ENCODE measurements around the gene PHF3.

Gene PHF3

DNA sequence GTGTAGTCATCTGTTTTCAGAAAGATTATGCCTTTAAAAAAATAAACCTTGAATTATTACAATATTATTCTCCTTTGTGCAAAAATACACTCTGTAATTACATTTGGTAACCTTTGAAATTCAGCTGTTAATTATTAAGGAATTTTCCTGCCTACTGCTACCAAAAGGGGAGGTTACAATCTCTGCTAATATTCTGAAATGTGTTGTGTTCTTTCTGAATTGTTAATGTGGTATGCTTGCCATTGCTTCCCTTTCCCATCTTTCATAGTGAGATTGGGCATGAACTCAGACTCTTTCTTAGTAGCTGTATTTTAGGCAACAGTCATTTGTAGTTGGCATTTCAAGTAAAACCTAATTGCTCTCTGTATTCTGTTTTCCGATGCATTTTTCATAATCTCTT is 73.0 kb downstream of the PHF3 start:
- Histone ChIP-seq H3K4me1 (ENCODE audit: control insufficient read depth in 1 of 2, insufficient read depth in 1 of 2, low read depth in 1 of 2, low read length in 1 of 2) (no peaks in the 10 kb centered on the region), H3K27ac (no peak overlapping the region), H3K9me3 (no peaks in the 10 kb centered on the region), H3K4me3 (ENCODE audit: low read depth in 1 of 2, low read length in 1 of 2) (no peak overlapping the region), H3K36me3 (peaks cover 92% of the 10 kb centered on the region), H3K27me3 (no peaks in the 10 kb centered on the region)
- TF ChIP-seq, protein P1, sequence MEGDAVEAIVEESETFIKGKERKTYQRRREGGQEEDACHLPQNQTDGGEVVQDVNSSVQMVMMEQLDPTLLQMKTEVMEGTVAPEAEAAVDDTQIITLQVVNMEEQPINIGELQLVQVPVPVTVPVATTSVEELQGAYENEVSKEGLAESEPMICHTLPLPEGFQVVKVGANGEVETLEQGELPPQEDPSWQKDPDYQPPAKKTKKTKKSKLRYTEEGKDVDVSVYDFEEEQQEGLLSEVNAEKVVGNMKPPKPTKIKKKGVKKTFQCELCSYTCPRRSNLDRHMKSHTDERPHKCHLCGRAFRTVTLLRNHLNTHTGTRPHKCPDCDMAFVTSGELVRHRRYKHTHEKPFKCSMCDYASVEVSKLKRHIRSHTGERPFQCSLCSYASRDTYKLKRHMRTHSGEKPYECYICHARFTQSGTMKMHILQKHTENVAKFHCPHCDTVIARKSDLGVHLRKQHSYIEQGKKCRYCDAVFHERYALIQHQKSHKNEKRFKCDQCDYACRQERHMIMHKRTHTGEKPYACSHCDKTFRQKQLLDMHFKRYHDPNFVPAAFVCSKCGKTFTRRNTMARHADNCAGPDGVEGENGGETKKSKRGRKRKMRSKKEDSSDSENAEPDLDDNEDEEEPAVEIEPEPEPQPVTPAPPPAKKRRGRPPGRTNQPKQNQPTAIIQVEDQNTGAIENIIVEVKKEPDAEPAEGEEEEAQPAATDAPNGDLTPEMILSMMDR (IDR thresholded peaks at IDR 0.05) = no peak

DNA sequence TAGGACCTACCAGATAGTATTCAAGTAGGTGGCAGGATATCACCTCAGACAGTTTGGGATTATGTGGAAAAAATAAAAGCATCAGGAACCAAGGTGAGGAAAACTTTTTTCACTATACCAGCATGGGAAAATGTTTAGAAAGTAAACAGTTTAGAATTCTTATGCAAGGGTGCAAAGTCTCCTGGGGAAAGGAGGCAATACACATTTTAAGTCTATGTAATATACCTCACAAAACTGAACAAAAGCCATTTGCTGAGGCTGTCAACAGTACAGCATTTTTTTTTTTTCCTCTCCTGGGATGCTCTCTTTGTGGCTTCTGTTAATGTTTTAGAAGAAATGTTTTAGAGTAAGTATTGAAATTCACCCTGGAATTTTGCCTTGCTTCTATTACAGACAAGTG is 73.5 kb downstream of the PHF3 start:
- Histone ChIP-seq H3K9me3 (no peaks in the 10 kb centered on the region), H3K4me3 (ENCODE audit: low read depth in 1 of 2, low read length in 1 of 2) (no peak overlapping the region), H3K27me3 (no peaks in the 10 kb centered on the region), H3K36me3 (peaks cover 92% of the 10 kb centered on the region), H3K27ac (no peak overlapping the region), H3K4me1 (ENCODE audit: control insufficient read depth in 1 of 2, insufficient read depth in 1 of 2, low read depth in 1 of 2, low read length in 1 of 2) (no peaks in the 10 kb centered on the region)
- TF ChIP-seq, protein P1 (IDR thresholded peaks at IDR 0.05) = no peak

DNA sequence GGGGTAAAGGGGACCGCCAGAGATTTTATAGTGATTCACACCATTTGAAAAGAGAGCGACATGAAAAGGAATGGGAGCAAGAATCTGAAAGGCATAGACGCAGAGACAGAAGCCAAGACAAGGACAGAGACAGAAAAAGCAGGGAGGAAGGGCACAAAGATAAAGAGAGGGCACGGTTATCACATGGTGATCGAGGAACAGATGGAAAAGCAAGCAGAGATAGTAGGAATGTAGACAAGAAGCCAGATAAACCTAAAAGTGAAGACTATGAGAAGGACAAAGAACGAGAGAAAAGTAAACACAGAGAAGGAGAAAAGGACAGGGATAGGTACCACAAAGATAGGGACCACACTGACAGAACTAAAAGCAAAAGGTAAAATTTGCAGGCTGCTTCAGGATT is 77.7 kb downstream of the PHF3 start:
- H3K4me3 ChIP-seq (ENCODE audit: low read depth in 1 of 2, low read length in 1 of 2) = no peak overlapping the region
- H3K36me3 ChIP-seq = peaks cover 60% of the 10 kb centered on the region
- no peaks in the 10 kb centered on the region for H3K9me3 ChIP-seq
- no peak overlapping the region for H3K27ac ChIP-seq
- TF ChIP-seq, protein P1 (IDR thresholded peaks at IDR 0.05) = no peak
- H3K27me3 ChIP-seq = no peaks in the 10 kb centered on the region
- no peaks in the 10 kb centered on the region for H3K4me1 ChIP-seq (ENCODE audit: control insufficient read depth in 1 of 2, insufficient read depth in 1 of 2, low read depth in 1 of 2, low read length in 1 of 2)

DNA sequence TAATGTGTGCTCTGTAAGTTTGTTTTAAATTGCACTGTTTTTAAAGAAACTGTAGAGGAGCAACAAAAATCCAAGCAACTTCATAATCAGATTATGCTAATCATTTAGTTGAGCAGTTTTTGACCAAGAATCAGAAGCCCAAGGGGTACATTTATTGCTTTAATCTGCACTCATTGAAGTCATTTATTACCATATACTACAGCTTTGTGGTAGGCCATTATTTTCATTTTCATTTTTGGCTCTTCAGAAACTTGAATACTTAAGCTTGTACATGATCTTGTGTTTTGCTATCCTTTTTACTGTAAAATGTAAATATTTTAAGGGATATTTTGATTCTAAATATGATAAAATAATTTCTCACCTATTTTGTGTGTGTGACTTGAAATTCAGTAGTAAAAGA is 78.5 kb downstream of the PHF3 start:
- no peaks in the 10 kb centered on the region for H3K4me1 ChIP-seq (ENCODE audit: control insufficient read depth in 1 of 2, insufficient read depth in 1 of 2, low read depth in 1 of 2, low read length in 1 of 2)
- H3K4me3 ChIP-seq (ENCODE audit: low read depth in 1 of 2, low read length in 1 of 2) = no peak overlapping the region
- H3K9me3 ChIP-seq = no peaks in the 10 kb centered on the region
- no peak overlapping the region for H3K27ac ChIP-seq
- H3K36me3 ChIP-seq = peaks cover 55% of the 10 kb centered on the region
- TF ChIP-seq, protein P1 (IDR thresholded peaks at IDR 0.05) = no peak
- H3K27me3 ChIP-seq = no peaks in the 10 kb centered on the region

DNA sequence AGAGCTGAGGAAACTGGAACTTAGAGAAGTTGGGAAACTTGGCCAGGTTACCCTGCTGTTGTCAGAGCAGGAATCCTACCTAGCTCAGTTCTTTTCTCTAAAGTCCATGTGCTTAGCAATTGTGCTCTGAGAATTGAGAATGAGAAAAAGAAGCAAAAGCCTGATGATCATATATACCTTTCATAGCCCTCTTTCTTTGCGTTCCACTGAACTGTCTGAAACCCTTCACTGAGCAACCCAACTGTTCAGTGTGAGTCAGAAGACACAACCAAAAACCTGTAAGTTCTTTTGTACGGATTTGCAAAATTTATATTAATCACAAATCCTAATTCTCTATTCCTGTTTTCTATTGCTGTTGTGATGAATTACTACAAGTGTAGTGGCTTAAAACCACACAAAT is 80.6 kb downstream of the PHF3 start:
- Histone ChIP-seq H3K27ac (no peak overlapping the region), H3K36me3 (peaks cover 34% of the 10 kb centered on the region), H3K9me3 (no peaks in the 10 kb centered on the region), H3K4me1 (ENCODE audit: control insufficient read depth in 1 of 2, insufficient read depth in 1 of 2, low read depth in 1 of 2, low read length in 1 of 2) (no peaks in the 10 kb centered on the region), H3K27me3 (no peaks in the 10 kb centered on the region), H3K4me3 (ENCODE audit: low read depth in 1 of 2, low read length in 1 of 2) (no peak overlapping the region)
- TF ChIP-seq, protein P1 (IDR thresholded peaks at IDR 0.05) = no peak

DNA sequence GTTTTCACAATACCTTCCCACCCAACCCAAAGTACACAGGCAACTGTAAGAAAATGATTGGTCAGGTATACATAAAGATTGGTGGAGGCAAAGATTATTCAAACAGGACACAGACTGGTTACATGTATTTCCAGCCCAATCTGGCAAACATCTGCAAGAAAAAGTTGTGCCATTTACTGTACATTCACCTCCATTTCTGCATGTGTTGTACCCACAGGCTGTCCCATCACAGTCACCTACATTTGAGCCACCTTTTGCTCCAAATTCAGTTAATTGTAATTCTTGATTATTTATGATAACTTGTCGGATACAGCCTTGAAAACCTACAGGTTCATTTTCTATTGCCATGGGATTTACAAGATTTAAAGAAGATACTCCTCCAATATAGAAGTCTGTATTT is 85.6 kb downstream of the PHF3 start:
- TF ChIP-seq, protein P1 (IDR thresholded peaks at IDR 0.05) = no peak
- Histone ChIP-seq H3K4me1 (ENCODE audit: control insufficient read depth in 1 of 2, insufficient read depth in 1 of 2, low read depth in 1 of 2, low read length in 1 of 2) (no peaks in the 10 kb centered on the region), H3K4me3 (ENCODE audit: low read depth in 1 of 2, low read length in 1 of 2) (no peak overlapping the region), H3K27ac (no peak overlapping the region), H3K27me3 (no peaks in the 10 kb centered on the region), H3K36me3 (no peaks in the 10 kb centered on the region), H3K9me3 (no peaks in the 10 kb centered on the region)
